Uterus (tissue), 4 donors: Measurements from ENCODE around the gene HYDIN. TPM values are rescaled to one million over a fixed set of nuclear protein-coding genes. Genes with fewer than 3 reads are reported as not detected.

Experiments used
- DNase-seq, 2 donors: peaks; one replicate each; pipeline ENCODE4 v3.0.0-alpha.2; 2019 to 2020
- H3K27ac ChIP-seq, 2 donors: fragments of 200-600 bp; sonication (generic); 1 replicate in 1 of 2; 2 replicates in 1 of 2; pipeline ENCODE4 v1.5.1; 2016 to 2018
- H3K27me3 ChIP-seq, 2 donors: fragments of 200-600 bp; sonication (generic); one replicate each; pipeline ENCODE4 v1.5.1; 2018 to 2019; ENCODE audit warnings: control low read depth in 1 of 2
- H3K36me3 ChIP-seq, 2 donors: fragments of 200-600 bp; sonication (generic); one replicate each; pipeline ENCODE4 v1.5.1; 2019; ENCODE audit warnings: control low read depth in 1 of 2
- H3K4me1 ChIP-seq, 2 donors: fragments of 200-600 bp; sonication (generic); one replicate each; pipeline ENCODE4 v1.5.1; 2018 to 2019; ENCODE audit warnings: control low read depth in 1 of 2
- H3K4me3 ChIP-seq, 2 donors: fragments of 200-600 bp; sonication (generic); 1 replicate in 1 of 2; 2 replicates in 1 of 2; pipeline ENCODE4 v1.5.1; 2018 to 2019; ENCODE audit warnings: mild to moderate bottlenecking in 1 of 2
- H3K9me3 ChIP-seq, 2 donors: fragments of 200-600 bp; sonication (generic); one replicate each; pipeline ENCODE4 v1.5.1; 2019; ENCODE audit warnings: control low read depth in 1 of 2
- CTCF ChIP-seq, 4 experiments: fragments of 200-600 bp in 2 of 4; fragments of 450-650 bp in 2 of 4; sonication (generic) in 2 of 4; IDR thresholded peaks; one replicate each; pipeline ENCODE4 v1.5.1; 2016 to 2019; ENCODE audit warnings: antibody characterized with exemption in 4 of 4, mild to moderate bottlenecking in 2 of 4, moderate library complexity in 1 of 4
- POLR2A ChIP-seq, 2 donors: fragments of 450-650 bp; IDR thresholded peaks; one replicate each; pipeline ENCODE4 v1.6.1; 2016; ENCODE audit warnings: antibody characterized with exemption in 2 of 2, mild to moderate bottlenecking in 1 of 2, moderate library complexity in 1 of 2
- intact Hi-C: fragments of 100-400 bp; cut with DNase I; formaldehyde crosslinking; loops from one replicate; pipeline ENCODE4 v1.15.1; 2023; ENCODE audit warnings: low total_unique reads
- total RNA-seq, 4 donors: library from RNA; depleted of rRNA in 3 of 4; stranded (reverse); fragments of >200 nt in 3 of 4; gene quantifications; one replicate each; pipeline versions ENCODE4 v1.1.0 to v1.2.4, GENCODE V29; 2014 to 2023
- donor health status: DM: yes; HTN: yes; CAD: no.

HYDIN gene
- total RNA-seq, 4 donors from 2014 or later: under 0.01 to 23.6 (median 8.8) TPM

GRCh38 chr16:70784692-70785555, 445.6 kb downstream of the HYDIN start:
- no peak overlapping the region for H3K27ac ChIP-seq
- DNase-seq: no peak
- intact Hi-C loops: no loop called here
- H3K9me3 ChIP-seq: no peaks in the 10 kb centered on the region
- H3K36me3 ChIP-seq: no peaks in the 10 kb centered on the region
- no peaks in the 10 kb centered on the region for H3K4me1 ChIP-seq
- TF ChIP-seq CTCF (IDR thresholded peaks at IDR 0.05) (no peak), POLR2A (IDR thresholded peaks at IDR 0.05) (no peak)
- H3K4me3 ChIP-seq: no peak overlapping the region
- H3K27me3 ChIP-seq: no peaks in the 10 kb centered on the region

- DNase-seq: no peak
- no peaks in the 10 kb centered on the region for H3K9me3 ChIP-seq
- H3K4me3 ChIP-seq: no peak overlapping the region
- TF ChIP-seq CTCF (IDR thresholded peaks at IDR 0.05): no peak
- no peak for TF ChIP-seq POLR2A (IDR thresholded peaks at IDR 0.05)
- no peak overlapping the region for H3K27ac ChIP-seq
- H3K36me3 ChIP-seq: no peaks in the 10 kb centered on the region
- H3K27me3 ChIP-seq: no peaks in the 10 kb centered on the region
- intact Hi-C loops: no loop called here
- H3K4me1 ChIP-seq: no peaks in the 10 kb centered on the region
Observed at GRCh38 chr16:70782237-70782636, 448.3 kb downstream of the HYDIN start.

- no peaks in the 10 kb centered on the region for H3K9me3 ChIP-seq
- no peak overlapping the region for H3K4me3 ChIP-seq
- H3K4me1 ChIP-seq: no peaks in the 10 kb centered on the region
- TF ChIP-seq CTCF (IDR thresholded peaks at IDR 0.05): no peak
- no peak for TF ChIP-seq POLR2A (IDR thresholded peaks at IDR 0.05)
- intact Hi-C loops: no loop called here
- H3K27ac ChIP-seq: no peak overlapping the region
- no peaks in the 10 kb centered on the region for H3K27me3 ChIP-seq
- DNase-seq: no peak
- H3K36me3 ChIP-seq: no peaks in the 10 kb centered on the region
Observed at GRCh38 chr16:70781800-70782199, 448.7 kb downstream of the HYDIN start.

GRCh38 chr16:70780546-70780945, 450.0 kb downstream of the HYDIN start:
- Histone ChIP-seq H3K27me3 (no peaks in the 10 kb centered on the region), H3K27ac (no peak overlapping the region), H3K4me3 (no peak overlapping the region), H3K36me3 (no peaks in the 10 kb centered on the region), H3K9me3 (no peaks in the 10 kb centered on the region), H3K4me1 (no peaks in the 10 kb centered on the region)
- TF ChIP-seq CTCF (IDR thresholded peaks at IDR 0.05) (no peak), POLR2A (IDR thresholded peaks at IDR 0.05) (no peak)
- no peak for DNase-seq
- intact Hi-C loops: no loop called here

GRCh38 chr16:70779361-70779760, 451.2 kb downstream of the HYDIN start:
- no peaks in the 10 kb centered on the region for H3K4me1 ChIP-seq
- no peak overlapping the region for H3K4me3 ChIP-seq
- no peak for TF ChIP-seq POLR2A (IDR thresholded peaks at IDR 0.05)
- no peak for TF ChIP-seq CTCF (IDR thresholded peaks at IDR 0.05)
- H3K9me3 ChIP-seq: no peaks in the 10 kb centered on the region
- no peaks in the 10 kb centered on the region for H3K36me3 ChIP-seq
- H3K27me3 ChIP-seq: no peaks in the 10 kb centered on the region
- DNase-seq: no peak
- intact Hi-C loops: no loop called here
- H3K27ac ChIP-seq: peak overlapping the region in 1 of 2 donors; percentile 43
